ENCODE data around the gene SRCIN1.

Gene SRCIN1

GRCh38 chr17:38620551-38621277 lies 15.0 kb upstream of the SRCIN1 start:
- H3K27ac ChIP-seq: no peak overlapping the region
- TF ChIP-seq ZFX (IDR thresholded peaks at IDR 0.05; ENCODE audit: borderline replicate concordance) (no peak), CTCF (IDR thresholded peaks at IDR 0.05) (no peak)

- H3K27ac ChIP-seq: no peak overlapping the region
- TF ChIP-seq ZFX (IDR thresholded peaks at IDR 0.05; ENCODE audit: borderline replicate concordance): no peak
- no peak for TF ChIP-seq CTCF (IDR thresholded peaks at IDR 0.05)
These were observed 14.3 kb upstream of the SRCIN1 start for GRCh38 chr17:38619937-38620550.

- H3K27ac ChIP-seq: no peak overlapping the region
These were observed 13.7 kb upstream of the SRCIN1 start for GRCh38 chr17:38619451-38619795.

GRCh38 chr17:38617967-38618760 lies 12.4 kb upstream of the SRCIN1 start:
- H3K27ac ChIP-seq: no peak overlapping the region
- TF ChIP-seq ZFX (IDR thresholded peaks at IDR 0.05; ENCODE audit: borderline replicate concordance) (no peak), CTCF (IDR thresholded peaks at IDR 0.05) (no peak)

More at GRCh38 chr17:38619451-38619795, 13.7 kb upstream of the SRCIN1 start:
- TF ChIP-seq ZFX (IDR thresholded peaks at IDR 0.05; ENCODE audit: borderline replicate concordance) (no peak), CTCF (IDR thresholded peaks at IDR 0.05) (no peak)

- TF ChIP-seq ZFX (IDR thresholded peaks at IDR 0.05; ENCODE audit: borderline replicate concordance) (no peak), CTCF (IDR thresholded peaks at IDR 0.05) (no peak)
- H3K27ac ChIP-seq: no peak overlapping the region
These were observed 11.5 kb upstream of the SRCIN1 start for GRCh38 chr17:38617074-38617860.

- TF ChIP-seq ZFX (IDR thresholded peaks at IDR 0.05; ENCODE audit: borderline replicate concordance) (no peak), CTCF (IDR thresholded peaks at IDR 0.05) (no peak)
- H3K27ac ChIP-seq: no peak overlapping the region
These were observed 10.6 kb upstream of the SRCIN1 start for GRCh38 chr17:38616361-38616760.

Data from 22Rv1 (cell line).